ENCODE data around the gene NFE2L2.
"Not testable (repeated sequence)": the region's sequence is repeated elsewhere in the genome, so short reads cannot be mapped to it uniquely, and the experiment has no call there.

NFE2L2 gene

DNA sequence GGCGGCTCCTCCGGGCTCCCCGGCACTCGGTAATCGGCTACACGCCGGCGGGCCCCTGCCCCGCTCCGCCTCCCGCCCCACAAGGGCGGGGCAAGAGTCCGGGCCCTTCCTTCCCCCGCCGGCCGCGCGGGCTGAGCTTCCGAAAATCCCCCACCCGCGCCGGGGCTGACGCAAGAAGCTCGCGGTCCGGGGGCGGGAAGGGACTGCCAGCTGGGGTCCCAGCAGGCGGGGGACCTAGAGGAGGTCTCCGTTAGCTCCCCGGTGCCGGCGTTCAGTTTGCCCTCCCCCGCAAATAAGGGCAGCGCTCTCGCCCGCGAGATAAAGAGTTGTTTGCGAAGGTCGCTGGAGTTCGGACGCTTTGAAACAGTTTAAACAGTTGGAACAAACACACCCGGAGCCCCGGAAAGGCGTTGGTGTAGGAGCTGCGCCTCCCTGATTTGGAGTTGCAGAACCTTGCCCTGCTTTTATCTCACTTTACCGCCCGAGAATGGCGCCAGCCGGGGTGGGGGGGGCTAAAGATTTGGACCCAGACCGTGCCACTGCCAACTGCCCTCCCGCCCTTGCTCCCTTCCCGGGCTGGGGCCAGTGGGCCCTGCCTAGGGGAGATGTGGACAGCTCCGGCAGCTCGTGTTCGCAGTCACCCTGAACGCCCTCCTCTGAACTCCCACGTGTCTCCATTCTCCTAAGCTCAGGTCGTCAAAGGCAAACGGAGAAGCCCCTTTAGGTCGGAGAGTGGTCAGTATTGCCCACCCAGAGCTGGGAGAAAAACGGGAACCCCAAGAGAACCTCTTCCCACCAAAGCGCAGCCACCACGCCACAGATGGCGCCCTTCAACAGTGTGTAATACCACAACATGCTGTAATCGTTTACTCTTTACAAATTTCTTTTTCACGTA lies at the start of gene NFE2L2:
TSS of gene NFE2L2 (minus strand) at position 35 of the 895 bp plus-strand sequence. CDS start 151 bp downstream, outside the sequence.
- no peak for DNase-seq (ENCODE audit: low read depth, low spot score)

DNA sequence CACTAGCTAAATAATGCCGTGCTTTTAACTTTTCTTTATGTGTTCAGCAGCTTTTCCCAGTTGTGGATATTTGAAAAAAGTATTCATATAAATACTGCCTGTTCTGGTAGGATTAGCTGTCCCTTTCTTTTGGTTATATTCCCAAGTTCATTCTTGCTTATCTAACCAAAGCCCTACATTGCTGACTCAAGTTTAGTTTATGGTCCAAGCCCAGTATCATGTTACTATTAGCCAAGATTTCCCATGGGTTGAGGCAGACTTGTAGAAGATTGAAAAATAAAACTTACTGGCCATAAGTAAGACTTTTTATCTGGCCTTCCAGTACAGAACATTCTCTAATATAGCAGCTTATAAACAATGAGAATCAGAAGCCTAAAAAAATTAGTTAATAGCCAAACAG lies 49.7 kb upstream of the NFE2L2 start:
- DNase-seq (ENCODE audit: low read depth, low spot score), result no peak

DNA sequence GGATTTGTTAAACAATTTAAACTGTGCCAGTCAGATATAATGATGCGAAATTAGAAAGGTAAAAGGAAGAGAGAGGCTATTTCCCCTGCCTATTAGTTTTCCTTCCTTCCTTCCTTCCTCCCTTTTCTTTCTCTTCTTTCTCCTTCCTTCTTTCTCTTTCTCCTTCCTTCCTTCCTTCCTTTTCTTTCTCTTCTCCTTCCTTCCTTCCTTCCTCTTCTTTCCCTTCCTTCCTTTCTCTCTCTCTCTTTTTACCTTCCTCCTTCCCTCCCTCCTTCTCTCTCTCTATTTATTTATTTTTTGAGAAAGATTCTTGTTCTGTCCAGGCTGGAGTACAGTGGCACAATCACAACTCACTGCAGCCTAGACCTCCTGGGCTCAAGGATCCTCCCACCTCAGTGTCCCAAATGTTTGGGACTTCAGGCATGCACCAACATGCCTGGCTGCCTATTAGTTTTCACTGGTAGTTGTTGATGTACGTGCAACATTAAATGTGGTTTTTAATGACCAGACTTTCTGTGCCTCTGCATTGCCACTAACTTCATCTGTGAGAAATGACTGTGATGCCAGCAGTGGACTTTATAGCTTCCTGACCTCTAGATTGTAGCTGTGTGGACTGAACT lies 48.7 kb upstream of the NFE2L2 start:
- no peak for DNase-seq (ENCODE audit: low read depth, low spot score)

DNA sequence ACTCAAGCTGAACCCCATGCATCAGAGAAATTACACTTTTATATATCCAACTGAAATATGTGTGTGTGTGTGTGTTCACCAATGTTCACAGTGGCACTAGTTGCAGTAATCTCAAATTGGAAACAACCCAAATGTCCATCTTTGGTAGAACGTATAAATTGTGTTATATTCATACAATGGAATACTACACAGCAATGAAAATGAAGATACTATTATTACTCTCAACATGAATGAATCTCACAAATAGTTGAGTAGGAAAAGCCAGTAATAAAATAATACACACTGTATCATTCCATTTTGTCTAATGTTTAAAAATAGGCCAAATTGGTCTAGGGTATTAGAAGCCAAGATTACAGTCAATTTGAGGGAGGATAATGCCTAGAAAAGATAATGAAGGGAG lies 48.0 kb upstream of the NFE2L2 start:
- DNase-seq (ENCODE audit: low read depth, low spot score), result no peak

DNA sequence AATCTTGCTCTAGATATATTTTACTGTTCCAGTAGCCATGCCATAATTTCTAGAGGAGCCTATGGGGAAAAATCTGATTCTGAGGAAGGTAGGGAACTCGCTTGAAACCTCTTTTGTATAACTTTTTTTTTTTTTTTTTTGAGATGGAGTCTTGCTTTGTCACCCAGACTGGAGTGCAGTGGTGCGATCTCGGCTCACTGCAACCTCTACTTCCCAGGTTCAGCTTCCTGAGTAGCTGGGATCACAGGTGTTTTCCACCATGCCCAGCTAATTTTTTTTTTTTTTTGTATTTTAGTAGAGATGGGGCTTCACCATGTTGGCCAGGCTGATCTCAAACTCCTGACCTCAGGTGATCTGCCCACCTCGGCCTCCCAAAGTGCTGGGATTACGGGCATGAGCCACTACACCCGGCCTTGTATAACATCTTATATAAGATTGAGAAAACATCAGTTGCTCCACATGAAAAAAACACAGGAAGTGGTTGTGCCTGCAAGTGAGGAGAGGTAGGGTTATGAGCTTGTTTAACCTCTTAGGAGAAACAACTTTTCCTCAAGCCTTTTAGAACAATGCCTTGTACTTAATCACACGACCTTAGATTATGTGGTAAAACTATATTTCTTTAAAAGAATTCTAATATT lies 45.3 kb upstream of the NFE2L2 start:
- not testable (repeated sequence) for DNase-seq (ENCODE audit: low read depth, low spot score)

DNA sequence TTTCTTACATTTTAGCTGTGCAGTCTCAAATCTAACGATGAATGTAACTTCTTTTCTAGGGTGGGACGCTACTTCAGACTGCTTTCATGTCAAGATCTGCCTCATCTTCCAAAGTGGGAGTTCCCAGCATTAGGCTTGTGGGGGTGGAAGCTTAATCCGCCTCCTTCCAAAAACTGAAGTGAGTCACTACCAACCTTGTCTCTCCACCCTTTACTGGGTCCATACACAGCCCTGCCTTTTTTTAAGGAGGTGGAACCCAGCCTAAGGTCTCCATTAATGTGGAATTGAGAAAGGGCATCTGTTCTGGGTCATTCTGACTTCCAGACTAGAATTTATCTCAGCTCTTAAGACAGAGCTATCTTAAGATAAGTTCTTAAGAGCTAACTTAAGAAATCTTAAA lies 42.0 kb upstream of the NFE2L2 start:
- no peak for DNase-seq (ENCODE audit: low read depth, low spot score)

DNA sequence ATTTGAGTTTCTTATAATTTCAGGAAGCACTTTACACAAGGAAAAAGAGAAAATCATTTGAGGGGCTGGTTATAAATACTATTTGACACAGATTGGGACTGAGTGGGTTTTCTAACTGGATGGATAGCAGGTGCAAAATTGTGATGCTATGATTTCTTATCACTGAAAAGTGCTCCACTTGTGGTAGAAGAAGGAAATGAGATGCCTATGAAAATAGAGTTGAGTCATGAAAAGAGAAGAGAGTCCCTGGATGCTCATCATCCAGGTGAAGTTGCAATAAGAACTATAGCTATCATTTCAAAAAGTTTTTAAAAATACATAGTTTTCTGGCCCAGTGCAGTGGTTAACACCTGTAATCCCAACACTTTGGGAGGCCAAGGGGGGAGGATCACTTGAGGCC lies 39.4 kb upstream of the NFE2L2 start:
- DNase-seq (ENCODE audit: low read depth, low spot score), result no peak

DNA sequence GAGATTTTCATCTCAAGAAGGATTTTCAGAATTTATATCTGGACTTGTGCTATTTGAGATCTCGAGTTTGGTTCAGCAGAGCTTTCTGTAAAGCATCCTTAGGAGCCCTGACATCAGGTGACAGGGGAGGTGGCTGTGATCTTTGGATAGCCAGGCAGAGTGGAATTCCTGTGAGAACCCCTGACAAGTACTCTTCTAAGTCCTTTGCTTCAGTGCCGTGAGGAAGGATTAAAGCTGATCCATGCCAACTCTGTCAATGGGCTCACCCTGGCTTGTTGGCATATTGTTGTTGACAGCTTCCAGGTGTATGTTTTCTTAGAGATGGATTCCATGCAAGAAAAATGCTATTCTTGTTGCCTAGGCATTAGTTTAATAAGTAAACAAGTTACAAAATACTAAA lies 38.0 kb upstream of the NFE2L2 start:
- DNase-seq (ENCODE audit: low read depth, low spot score), result no peak

DNA sequence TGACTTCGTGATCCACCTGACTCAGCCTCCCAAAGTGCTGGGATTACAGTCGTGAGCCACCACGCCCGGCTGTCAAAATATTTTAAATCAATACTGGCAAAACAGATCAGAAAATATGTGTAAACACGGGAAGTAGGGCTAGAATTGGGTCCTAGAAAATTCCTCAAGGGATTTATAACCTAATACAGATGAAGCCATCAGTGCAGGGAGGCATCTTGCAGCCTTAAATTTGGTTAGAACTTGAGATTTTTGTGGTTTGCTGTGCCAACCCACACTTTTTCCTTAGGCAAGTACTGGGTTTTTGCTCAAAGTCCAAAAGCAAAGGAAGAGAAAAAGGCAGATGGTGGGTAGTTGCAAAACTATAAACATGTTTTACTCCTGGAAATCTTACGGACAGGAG lies 33.7 kb upstream of the NFE2L2 start:
- no peak for DNase-seq (ENCODE audit: low read depth, low spot score)

DNA sequence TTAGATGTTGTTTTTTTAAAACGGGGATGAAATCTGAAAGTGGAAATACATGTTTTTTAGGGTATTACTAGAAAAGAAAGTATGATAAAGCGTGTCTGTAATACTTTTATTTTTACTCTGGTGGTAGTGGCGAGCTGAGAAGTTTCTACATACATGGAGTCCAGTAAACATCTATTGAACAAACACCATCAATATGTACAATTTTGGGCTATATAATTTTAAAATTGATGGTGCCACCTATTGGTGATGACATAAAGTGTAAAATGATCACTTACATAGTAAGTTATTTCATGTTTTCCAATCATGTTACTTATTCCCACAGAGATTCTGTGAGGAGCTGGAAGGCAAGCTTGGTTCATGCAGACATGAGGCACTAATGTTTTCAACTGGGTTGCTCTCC lies 31.5 kb upstream of the NFE2L2 start:
- DNase-seq (ENCODE audit: low read depth, low spot score), result no peak

DNA sequence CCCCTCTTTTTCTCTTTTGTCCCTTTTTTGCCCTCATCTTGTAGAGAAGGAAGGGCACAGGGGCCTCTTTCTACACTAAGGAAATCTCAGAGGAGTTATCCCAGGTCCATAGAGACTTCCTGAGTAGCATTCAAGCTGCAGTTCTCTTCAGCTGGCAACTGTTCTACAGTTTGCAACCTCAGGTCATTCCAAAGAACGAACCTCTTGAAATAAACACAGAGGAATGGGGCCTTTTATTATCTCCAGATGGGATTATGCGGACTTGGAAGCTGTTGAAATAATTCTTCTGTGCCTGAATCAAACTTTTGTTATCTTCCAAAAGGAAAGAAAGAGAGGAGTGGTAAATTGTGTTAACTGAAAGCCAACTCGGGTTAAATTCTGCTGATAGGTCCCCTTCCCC lies 31.0 kb upstream of the NFE2L2 start:
- DNase-seq (ENCODE audit: low read depth, low spot score), result no peak

DNA sequence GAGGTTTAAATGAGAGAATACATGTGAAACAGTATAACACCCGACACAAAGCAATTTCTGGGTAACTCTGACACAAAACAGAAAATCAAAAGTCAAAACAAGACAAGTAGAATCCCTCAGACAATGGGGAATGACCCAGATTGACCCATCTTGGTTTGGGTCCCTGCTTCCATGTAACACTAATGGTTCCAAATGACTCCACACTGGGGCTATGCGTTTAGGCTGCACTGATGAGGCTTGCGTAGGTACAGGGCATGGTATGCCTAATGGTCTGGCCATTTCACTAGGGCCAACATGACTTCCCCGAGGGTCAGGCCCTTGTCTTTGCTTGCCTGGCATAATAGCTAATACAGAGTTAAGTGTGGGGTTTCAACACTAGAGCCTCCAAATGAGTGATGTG lies 27.2 kb upstream of the NFE2L2 start:
- no peak for DNase-seq (ENCODE audit: low read depth, low spot score)

DNA sequence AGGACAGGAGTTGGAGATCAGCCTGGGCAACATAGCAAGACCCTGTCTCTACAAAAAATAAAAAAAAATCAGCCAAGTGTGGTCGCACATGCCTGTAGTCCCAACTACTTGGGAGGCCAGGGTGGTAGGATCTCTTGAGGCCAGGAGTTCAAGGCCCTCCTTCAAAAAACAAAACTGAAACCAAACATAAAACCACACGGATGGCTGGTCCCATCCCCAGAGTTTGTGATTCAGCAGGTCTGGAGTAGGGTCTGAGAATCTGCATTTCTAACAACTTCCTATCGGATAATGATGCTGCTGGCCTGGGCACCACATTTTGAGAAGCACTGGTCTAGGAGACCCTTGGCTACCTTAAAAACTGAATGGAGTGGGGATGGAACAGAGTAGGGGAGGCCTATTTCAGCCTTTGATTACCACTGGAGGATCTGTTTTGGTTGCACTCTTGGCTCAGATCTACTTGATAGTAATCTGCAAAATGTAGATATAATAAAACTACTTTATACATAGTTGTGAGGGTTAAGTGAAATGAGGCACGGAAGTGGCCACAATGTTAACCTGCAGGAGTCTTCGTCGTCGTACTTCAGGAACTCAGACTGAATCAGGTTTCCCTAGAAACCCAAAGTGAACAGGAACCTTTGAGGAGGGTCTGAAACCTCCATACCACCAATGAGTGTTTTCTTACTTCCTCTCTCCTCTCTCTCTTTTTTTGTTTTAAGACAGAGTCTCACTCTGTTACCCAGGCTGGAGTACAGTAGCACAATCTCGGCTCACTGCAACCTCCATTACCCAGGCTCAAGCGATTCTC lies 25.5 kb upstream of the NFE2L2 start:
- DNase-seq (ENCODE audit: low read depth, low spot score), result no peak

DNA sequence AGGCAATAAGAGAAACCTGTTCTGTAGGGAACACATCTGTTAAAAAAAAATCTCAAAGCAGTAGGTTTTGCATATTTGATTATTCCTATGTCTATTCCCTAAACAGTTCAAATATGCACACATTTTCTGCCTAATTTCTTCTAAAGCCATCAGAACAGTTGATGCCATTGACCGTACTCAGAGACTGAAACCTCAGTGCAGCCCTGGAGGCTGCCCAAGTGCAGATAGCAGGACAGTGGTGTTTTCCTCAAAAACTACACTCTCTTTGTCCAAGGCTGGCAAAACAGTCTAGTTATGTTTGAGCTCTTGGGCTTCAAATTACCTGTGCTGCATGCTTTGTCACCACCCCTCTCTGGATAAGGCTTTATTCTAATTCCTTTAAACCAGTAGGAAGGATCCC lies 23.3 kb upstream of the NFE2L2 start:
- no peak for DNase-seq (ENCODE audit: low read depth, low spot score)

DNA sequence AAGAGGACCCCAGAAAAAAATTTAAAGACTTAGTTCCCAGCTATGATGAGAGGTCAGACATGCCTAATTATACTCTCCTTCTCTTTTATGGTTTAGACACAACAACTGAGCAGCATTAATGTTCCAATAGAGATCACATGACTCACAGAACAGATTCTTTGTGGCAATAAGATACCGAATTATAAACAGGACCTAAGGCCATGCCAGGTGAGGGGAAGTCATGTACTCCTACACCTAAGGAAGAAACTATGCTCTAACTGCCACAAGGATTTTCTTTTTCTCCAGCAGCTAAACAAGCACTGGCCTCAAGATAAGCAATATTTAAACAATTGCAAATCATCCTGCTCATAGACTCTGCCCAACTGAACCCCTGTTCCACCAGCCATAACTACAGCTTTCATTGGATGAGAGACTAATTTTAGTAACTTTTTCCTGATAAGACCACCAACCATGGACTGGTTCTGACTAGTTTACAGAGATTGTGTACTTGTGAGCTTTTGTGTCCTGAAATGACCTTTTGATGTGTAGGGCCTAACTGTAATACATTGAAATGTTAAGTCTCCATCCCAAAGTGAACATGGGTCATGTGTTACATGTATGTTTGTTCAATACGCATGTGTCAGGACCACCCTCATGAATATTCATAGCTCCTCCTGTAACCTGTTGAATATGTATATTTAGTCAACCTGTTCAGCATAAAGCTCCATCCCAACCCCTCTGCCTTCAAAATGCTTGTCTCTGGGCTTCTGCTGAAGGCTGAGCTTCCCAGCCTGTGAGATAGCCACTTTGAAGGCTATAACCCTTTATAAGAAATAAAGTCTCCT lies 21.6 kb upstream of the NFE2L2 start:
- no peak for DNase-seq (ENCODE audit: low read depth, low spot score)

DNA sequence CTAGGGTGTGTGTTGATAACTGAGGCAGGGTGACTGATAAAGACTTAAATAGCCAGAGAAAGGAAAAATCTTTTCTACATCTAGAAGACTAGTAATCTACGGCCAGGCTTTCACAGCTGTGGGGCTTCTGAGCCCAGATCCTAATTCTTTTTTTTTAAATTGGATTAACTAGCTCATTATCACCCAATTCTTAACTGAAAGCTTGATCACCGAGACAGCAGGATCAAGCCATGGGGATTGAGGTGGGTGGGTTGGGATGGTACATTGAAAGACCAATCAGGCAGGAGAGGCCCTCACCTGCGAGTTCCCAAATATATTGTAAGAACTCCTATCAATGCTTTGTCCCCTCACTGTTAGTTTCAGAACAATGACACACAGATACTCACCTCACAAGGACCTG lies 20.0 kb upstream of the NFE2L2 start:
- no peak for DNase-seq (ENCODE audit: low read depth, low spot score)

DNA sequence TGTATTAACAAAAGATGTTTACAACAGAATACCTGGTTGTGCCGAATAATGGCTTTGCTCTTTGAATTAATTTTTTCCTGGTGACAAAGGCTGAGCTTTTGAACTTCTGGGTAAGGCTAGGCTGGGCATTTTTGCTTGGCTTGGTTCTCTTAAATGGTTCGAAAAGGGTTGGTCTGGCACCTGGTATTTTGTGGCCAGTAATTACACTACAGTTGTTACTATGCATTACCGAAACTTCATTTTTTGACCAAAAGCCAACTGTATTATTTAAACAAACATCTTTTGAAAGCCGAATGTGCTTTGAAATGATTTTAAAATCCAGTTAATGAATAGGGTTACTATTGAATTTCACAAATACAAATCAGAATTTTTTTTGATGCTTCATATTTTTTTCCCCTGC lies 19.4 kb upstream of the NFE2L2 start:
- no peak for DNase-seq (ENCODE audit: low read depth, low spot score)

DNA sequence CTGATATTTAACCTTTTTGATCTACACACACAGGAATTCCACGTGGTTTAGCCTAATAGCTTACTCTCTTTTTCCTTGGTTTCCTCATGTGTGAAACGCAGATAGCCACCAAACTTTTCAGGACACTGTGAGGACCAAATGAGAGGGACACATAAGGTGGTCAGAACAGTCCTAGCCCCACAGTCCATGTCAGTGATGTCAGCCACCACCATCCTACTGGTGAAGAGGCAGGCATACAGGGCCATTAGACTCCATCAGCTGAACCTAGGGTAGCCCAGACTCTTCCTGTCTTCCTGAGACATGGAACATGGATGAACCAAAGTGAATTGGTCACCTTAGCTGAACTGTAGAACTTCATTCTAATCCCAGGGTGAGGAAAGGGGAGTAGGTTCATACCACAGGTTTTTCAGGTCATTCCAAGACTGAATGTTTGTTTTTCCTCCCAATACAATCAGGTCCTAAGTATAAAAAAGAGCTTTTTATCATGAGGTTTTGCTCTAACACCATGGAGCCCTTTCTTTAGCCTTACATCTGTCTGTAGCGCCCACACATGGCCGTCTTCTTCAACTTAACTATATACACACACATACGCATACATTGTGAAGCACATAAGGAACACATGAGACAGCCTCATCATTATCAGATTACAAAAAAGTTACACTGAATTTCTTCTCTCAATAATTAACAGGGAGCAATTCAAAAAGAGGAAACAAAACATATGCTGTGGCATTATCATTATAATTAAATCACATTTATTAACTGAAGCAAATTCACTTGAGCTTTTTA lies 18.5 kb upstream of the NFE2L2 start:
- no peak for DNase-seq (ENCODE audit: low read depth, low spot score)

DNA sequence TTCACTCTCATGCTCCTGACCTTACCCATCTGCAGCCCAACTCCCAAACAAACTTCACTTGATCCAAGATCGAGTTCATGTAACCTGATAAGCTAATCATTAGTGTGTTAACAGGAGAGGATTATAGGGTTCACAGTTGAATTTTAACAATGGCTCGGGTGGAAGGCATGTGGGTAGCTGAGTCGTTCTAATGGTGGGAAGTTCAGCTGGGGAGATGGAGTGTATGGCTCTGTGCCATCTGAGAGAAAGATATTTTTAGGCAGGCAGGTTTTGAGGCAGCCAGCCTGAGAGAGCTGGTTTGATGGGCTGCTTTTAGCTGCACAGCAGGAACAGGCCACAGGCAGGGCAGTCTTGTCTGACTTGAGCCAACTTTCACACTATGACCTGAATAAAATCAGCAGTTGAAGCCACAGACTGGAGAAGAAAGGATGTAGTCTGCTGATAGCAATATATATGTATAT lies 17.7 kb upstream of the NFE2L2 start:
- no peak for DNase-seq (ENCODE audit: low read depth, low spot score)

Measured in smooth muscle cell of the brain vasculature (primary cell).